Thyroid gland (tissue), 4 donors: Measurements from ENCODE around the gene CYP11A1.

Source experiments
- CTCF ChIP-seq, 6 experiments: fragments of 200-600 bp in 3 of 6; fragments of 450-650 bp in 3 of 6; sonication (generic) in 3 of 6; IDR thresholded peaks; one replicate each; pipeline ENCODE4 v1.5.1; 2016 to 2019; ENCODE audit warnings: antibody characterized with exemption in 6 of 6, mild to moderate bottlenecking in 2 of 6, inconsistent platforms in 1 of 6, moderate library complexity in 1 of 6
- POLR2A ChIP-seq, 2 donors: fragments of 450-650 bp; IDR thresholded peaks; one replicate each; pipeline ENCODE4 v1.6.1; 2017; ENCODE audit warnings: antibody characterized with exemption in 2 of 2, mild to moderate bottlenecking in 2 of 2, moderate library complexity in 1 of 2

- TF ChIP-seq POLR2A (IDR thresholded peaks at IDR 0.05) (no peak), CTCF (IDR thresholded peaks at IDR 0.05) (no peak)
Measured at GRCh38 chr15:74334127-74334526, 33.3 kb downstream of the CYP11A1 start.
